HG03103 (cell line): ENCODE results near the gene VIT.
"Not testable (repeated sequence)": the region's sequence is repeated elsewhere in the genome, so short reads cannot be mapped to it uniquely, and the experiment has no call there.

Source experiments
- ATAC-seq: cut with Tn5 transposase; IDR thresholded peaks from one replicate; pipeline ENCODE4 v1.9.1; 2021; ENCODE audit warnings: low read depth; ENCODE audit not compliant: unreplicated experiment

The VIT gene

DNA sequence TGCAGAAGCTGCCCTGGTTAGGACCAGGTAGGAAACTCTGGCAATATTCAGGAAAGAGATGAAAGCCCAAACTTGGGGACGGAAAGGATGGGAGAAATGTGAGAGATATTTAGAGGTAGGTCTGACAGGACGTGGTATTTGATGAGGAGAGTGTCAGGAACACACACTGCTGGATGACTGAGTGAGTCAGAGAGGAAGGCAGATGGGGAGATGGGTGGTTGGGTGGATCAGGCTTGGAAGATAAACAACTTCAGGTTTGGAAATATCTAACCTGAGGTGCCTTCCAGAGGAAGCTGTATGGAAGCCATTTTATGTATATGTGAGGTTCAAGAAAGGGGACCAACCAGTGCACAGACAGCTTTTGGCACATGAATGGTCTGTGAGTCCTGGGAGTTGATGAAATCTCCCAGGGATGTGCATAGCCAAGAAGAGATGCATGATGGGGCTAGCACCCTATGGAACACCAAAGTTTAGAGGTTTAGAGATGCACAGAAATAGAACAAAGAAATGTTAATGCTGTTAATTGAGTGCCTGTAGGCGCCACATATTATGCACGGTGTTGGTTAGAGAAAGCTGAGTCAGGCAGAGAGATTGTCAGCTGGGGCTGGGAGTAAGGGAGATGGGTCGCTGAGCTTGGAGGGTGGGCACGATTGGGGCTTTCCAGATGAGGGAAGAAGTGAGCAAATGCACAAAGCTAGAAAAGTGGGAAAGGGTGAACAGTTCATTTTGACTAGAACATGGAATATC is 101.0 kb downstream of the VIT start:
- no peak for ATAC-seq

DNA sequence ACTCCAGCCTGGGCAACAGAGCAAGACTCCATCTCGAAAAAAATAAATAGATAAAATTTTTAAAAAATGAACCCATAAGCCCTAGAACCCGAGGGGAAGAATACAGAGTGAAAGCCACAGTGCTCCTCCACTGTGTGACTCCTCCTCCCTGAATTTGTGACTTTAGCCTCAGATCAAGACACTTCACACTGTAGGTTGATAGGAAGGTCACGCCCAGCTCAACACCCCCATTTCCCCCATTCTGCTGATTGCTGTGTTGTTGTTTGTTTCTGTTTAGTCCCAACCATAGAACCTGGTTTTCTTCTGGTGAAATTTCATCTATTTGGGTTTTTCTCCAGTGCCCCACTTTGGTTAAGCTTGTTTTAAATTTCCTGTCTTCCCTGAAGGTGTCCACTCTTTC is 102.2 kb downstream of the VIT start:
- no peak for ATAC-seq

DNA sequence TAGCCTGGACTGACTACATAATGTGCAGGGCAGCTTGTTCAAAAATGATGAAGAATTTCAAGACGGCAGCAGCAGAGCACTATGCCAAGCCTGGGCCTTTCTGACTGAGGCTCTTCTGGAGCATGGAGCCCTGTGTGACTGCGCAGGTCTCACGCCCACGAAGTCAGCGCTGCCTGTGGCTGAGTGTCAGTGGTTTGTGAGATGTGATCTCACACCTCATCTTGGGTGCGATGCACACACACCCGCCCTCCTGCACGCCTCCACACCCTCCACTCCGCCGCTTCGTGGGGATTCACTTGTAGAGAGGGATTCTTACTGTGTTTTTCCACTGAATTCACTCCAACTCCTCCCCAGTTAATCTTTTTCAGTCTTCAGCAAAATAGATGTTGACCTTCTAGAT is 103.9 kb downstream of the VIT start:
- no peak for ATAC-seq

DNA sequence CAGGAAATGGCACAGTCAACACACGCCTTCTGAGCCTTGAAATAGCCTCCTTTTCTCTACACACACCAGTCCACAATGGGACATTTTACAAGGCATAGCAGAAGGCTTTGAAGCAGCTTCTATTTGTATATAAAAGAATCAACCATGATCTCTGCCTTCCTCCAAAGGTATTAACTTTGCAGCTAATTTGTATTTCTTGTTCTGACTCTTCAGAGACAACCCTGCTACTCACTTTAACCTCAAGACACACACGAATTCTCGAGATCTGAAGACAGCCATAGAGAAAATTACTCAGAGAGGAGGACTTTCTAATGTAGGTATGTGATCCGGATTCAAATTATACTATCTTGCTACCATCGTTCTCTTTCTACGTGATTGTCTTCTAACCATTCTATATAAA is 104.6 kb downstream of the VIT start:
- no peak for ATAC-seq

DNA sequence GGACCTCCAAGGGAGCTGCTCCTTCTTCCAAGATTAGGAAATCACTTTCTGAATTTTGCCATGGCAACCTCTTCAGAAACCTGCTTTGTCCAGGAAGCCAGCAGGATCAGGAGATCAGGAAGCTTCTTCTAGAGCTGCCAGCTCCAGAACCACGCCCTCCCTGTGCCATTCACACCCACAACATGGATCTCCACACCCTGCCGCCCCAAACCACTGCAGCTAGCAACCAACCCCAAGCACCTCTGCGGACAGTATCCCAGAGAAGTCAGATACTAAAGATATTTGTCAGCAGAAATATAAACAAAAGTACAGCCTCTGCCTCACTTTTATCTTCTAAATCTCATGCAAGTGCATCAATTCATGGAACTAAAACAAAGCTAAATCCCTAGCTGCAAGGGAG is 106.4 kb downstream of the VIT start:
- ATAC-seq: no peak

DNA sequence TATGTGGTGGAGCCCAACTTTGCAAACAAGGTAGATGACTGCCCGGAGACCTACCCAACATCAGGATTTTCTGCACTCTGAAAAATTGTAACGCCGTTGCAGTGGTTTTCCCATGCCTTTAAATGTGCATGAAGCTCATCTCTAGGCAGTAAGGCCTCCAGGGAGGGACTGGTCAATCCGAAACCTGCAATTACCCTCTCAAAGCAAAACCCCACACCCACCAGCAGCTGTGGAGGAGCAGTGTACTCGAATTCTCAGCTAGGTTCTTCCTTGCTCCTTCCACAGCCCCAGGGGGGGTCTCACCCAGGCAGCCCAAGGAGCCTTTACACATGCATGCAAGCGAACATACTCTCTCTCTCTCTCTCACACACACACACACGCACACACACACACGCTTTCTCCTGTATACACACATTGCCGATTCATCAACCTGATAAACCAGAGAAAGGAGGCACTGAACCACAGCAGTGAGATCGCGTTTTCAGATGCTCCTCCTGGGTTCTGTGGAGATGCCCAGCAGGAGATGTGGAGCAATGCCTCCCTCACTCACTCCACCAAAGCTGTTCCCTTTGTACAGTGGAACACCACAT is 109.2 kb downstream of the VIT start:
- no peak for ATAC-seq

DNA sequence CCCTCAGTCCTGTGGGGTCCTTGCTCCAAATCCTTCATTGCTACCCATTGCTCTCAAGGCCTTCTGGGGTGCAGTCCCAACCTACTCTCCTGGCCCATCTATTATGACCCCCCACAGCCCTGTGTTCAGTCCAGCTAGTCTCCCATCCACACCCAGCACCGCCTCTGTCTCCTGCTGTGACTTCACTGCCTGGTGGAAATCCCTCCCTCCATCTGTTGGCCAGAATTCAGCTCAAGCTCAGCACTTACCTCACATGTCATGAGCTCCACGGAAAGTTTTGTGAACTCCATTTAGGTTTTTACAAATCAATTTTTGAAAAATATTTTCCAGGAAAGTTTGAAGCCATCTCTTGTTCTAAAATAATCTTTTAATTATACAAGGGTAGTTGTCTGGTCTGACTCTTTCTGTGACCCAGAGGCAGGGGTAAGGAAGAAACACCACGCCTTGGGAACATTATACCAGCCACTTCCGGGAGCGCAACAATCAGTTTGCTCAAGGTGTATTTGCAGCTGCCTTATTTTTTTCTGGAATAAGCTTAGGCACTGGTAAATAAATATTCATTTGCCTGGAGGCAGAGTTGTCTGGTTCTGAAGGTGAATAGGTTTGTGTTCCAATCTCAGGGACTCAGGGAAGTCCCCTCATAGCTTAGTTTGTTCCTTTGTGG is 110.8 kb downstream of the VIT start:
- no peak for ATAC-seq

DNA sequence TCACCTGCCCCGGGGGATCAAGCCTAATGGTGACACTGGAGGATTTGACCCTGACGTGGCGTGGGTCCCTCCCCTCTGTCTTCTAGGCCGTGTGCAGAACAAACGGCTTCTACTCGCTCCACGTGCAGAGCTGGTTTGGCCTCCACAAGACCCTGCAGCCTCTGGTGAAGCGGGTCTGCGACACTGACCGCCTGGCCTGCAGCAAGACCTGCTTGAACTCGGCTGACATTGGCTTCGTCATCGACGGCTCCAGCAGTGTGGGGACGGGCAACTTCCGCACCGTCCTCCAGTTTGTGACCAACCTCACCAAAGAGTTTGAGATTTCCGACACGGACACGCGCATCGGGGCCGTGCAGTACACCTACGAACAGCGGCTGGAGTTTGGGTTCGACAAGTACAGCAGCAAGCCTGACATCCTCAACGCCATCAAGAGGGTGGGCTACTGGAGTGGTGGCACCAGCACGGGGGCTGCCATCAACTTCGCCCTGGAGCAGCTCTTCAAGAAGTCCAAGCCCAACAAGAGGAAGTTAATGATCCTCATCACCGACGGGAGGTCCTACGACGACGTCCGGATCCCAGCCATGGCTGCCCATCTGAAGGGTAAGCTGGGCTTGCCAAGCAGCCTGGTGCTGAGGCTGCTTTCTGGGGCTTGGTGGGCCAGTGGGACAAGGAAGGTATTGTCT is 112.0 kb downstream of the VIT start:
- ATAC-seq: no peak

DNA sequence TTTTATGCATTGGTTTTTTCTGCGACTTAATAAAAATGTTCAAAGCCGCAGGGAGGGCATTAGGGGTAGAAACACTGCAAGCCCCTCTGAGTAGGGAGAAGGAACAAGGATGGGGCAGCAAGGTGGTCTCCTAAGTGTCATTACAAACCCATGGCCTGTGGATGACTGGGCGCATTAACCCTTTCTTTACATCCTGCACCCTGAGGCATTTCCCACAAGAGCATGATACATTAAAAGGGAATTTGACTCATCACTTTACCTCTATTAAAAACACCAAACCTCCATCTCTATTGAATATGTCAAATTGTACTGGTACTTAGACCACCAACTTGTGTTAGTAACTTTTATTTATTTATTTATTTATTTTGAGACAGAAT is 112.5 kb downstream of the VIT start:
- ATAC-seq: no peak

DNA sequence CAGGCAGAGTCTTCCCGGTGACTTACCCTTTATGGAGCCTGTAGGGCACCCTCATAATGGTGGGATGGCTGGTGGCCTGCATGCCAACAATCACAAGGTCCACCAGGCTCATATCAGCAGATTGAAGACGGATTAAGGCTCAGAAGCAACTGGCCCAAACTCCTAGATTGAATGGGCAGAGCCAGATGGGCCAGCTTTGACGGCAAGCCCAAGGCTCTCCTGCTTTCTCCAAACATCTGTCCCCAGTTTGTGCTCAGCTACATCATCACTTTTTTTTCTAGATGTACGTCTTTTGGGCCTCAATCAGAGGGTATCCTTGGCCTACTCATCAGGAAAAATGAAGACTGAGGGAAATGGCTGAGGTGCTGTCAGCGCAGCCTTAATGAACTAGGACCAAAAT is 114.6 kb downstream of the VIT start:
- no peak for ATAC-seq

DNA sequence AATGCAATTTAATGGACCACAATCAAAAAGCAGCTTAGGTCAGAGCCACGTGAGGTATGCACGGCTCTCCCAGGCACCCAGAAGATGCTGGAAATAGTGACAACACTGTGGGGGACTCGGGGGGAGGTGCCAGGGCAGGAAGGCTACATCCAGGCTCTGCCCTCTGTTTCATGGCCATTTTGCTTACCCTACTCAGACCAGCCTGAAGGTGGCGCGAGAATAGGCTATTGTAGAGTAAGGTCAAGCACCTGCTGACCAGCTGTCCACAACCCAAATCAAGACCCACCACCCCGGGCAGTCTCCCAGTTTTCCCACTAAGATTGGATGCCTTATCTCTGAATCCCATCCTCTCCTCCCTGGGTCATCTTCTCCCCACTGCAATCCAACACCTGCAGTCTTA is 115.7 kb downstream of the VIT start:
- no peak for ATAC-seq

DNA sequence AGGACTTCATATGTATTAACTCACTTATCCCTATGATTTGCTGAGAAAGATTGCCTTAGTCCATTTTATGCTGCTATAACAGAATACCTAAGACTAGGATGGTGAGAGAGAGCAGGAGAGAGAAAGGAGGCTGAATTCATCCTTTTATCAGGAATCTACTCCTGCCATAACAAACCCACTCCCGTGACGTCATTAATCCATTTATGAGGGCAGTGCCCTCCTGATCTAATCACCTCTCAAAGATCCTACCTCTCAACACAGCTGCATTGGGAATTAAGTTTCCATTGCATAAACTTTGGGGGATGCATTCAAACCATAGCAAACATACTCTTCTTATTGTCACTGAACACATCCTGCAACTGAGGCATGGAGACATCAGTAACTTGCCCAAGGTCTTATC is 122.0 kb downstream of the VIT start:
- ATAC-seq: no peak

DNA sequence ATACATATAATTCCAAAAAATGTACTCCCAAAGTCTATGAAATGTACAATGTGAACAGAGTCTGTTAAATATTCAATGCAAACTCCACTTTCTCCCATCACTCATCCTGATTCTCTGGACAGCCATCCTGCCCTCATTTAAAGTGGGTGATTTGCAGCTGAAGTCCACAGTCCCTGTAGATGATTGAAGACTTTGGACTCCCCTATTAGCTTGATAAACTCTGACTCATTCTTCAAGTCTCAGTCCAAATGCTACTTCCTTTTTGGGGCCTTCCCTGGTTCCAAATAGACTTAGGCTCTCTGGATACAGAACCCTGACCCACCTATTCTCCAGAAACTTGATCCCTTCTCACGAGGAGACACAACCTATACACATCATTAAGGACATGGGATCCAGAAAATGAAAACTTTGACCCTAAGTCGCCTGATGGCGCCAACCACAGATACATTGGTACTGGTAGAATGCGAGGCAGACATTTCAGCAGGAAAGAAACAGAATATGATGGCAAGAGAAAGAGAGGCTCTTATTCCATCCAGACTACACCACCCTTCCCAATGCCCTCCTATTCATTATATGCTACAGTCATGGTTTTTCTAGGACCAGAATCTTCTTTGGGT is 122.7 kb downstream of the VIT start:
- ATAC-seq: no peak

DNA sequence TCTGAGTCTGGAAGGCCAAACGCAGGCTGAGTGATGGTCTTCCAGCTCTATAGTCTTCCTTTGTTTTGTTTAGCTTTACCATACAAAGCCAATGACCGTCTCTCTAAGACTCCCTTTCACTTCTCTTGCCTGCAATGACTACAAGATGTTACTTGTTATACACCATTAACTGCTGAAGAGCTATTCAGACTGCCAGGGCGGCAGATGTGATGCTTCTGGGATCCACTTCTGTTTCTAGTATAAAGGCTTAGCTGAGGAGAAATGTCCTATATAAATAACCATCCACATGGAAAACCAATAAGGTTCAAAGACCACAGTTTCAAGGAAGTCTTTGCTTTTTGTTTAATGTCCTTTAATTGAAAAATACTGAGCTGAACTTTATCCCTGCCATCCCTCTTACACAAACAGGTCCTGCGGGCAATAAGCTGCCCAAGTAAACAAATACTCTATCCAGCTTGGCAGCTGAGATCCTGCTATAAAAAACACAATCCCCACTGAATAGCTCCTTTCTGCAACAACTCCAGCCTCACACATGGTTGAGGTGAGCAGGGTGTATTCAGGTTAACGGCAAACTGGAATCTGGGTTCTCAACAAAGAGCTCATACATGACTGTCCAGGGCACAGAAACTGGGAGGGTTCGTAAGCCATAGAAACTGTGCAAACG is 124.6 kb downstream of the VIT start:
- ATAC-seq: no peak

DNA sequence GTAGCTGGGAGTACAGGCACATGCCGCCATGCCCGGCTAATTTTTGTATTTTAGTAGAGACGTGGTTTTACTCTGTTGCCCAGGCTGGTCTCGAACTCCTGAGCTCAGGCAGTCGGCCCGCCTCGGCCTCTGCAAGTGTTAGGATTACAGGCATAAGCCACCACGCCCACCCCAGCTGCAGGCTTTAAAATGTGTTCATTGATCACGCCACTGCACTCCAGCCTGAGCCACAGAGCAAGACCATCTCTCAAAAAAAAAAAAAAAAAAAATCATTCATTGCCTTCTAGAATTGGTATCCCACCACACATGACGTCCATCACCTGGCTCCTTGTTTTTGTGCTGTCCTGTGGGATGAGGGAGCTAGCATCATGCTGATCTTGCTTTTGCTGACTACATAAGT is 127.4 kb downstream of the VIT start:
- no peak for ATAC-seq

DNA sequence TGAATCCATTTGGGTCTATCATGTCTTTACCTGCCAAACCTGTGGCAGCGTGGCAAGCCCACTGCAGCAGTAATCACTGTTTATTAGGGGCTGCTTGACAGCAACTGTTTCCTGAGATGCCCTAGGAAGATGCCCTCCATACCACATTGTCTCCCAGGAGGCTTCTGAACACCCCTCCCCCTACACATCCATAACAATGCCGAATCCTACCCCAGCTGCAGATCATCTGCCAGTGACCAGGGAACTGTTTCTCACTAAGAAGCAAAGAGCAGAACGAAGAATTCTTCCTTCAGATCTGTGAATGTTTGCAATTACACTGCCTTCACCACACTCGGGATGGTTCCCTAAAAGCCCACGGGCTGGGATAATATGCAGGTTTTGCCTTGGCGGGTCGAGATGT is 127.8 kb downstream of the VIT start:
- ATAC-seq: no peak

DNA sequence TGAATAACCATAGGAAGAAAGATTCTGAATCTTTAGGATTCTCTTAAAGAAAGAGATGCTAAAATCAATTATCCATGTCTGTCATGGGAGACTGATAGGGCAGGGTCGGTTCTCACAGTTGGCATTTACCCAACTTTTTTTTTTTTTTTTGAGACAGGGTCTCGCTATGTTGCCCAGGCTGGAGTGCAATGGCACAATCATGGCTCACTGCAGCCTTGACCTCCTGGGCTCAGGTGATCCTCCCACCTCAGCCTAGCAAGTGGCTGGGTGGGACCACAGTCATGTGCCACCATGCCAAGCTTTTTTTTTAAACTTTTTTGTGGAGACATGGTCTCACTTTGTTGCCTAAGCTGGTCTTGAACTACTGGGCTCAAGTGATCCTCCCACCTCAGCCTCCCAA is 128.2 kb downstream of the VIT start:
- ATAC-seq: not testable (repeated sequence)

DNA sequence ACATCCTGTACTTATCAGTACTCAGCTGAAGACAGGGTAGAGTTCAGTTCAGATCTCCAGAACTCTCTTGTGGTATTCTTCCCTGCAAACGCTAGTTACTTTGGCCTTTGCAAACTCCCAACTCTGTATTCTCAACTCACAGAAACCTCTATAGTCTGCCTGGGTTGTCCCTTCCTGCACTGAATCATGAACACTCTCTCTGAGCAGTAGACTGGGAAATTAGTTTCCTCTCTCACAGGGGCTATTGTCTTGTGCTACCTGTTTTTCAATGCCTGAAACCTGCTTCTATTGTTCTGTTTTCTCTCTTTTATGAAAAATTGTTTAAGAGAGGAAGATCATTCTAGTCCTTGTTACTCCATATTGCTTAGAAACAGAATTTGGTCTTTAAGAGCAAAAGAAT is 134.7 kb downstream of the VIT start:
- no peak for ATAC-seq

DNA sequence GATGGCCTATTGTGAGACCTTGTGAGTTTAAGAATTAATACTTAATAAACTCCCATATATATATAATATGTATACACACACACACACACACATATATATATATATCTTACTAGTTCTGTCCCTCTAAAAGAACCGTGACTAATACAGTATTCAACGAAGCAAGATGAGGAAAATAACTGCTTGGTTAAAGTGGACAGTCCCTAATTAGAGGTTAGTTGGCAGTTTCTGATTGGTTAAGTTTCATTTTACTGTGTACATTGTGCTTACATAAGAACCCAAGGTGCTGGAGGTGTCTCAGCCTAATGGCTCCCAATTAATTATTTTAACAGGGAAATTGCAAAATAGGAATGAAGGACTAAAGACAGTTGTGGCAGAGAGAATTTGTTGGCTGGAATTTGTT is 137.7 kb downstream of the VIT start:
- ATAC-seq: no peak

DNA sequence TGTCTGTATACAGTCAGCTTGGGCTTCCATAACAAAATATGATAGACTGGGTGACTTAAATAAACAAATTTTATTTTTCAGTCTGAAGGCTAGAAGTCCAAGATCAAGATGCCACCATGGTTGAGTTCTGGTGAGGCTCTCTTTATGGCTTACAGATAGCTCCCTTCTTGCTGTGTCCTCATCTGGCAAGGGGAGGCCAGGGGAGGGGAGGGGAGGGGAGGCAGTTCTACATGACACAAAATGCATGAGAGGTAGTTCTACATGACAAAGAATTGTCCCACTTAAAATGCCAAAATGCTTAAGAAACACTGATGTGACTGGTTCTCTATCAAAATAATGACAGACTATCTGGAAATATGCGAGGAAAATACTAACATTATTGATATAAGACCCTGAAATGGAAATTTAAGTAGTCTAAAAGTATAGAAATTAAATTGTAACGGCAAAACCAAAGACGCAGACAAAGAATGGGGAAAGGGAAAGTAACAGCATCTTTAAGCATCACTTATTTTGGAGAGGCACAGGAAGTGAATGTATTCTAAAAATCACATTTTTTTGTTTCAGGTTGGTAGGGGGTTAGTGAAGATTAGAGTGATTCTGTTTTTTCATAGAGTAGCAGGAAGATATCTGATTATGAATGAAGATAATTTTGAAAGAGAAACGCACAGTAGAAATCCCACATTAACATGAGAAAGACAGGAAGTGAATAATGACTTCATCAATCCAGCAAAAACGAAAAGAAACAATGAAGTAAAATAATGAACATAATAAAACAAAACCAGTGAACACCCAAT is 138.4 kb downstream of the VIT start:
- no peak for ATAC-seq
